H1 (cell line): ENCODE data around the gene NONO. TPM values are rescaled to one million over a fixed set of nuclear protein-coding genes. Genes with fewer than 3 reads are reported as not detected.
"Not testable (repeated sequence)": the region's sequence is repeated elsewhere in the genome, so short reads cannot be mapped to it uniquely, and the experiment has no call there.

Experiments used
- CTCF ChIA-PET: fragments of 300-600 bp; sonication (Branson Sonifier 250); formaldehyde crosslinking; loops from one replicate; lab custom pipeline; 2021; ENCODE audit not compliant: partially characterized antibody; lab: Charles Lee
- POLR2A ChIA-PET: fragments of 300-600 bp; sonication (Branson Sonifier 250); formaldehyde crosslinking; loops from one replicate; lab custom pipeline; 2021; ENCODE audit warnings: inconsistent platforms; ENCODE audit not compliant: partially characterized antibody; lab: Charles Lee
- DNase-seq, 2 experiments: peaks; one replicate each; pipeline versions ENCODE4 v3.0.0 to v3.0.0-alpha.2; 2010 to 2022; ENCODE audit warnings: low spot score in 2 of 2, low read depth in 1 of 2, mixed read lengths in 1 of 2
- FAIRE-seq: peaks from 2 replicates; lab custom pipeline; 2011; peaks lifted over from hg19 to GRCh38; lab: Jason Lieb, UNC
- H2AFZ ChIP-seq: 2 replicates; pipeline ENCODE4 v1.8.1; 2012; ENCODE audit warnings: low read length, inconsistent platforms
- H2AK5ac ChIP-seq: 2 replicates; pipeline ENCODE4 v1.6.1; 2013; ENCODE audit warnings: low read depth, low read length
- H2BK120ac ChIP-seq: replicated peaks from 2 replicates; pipeline ENCODE3; 2013; ENCODE audit warnings: low read depth, low read length, inconsistent platforms
- H2BK12ac ChIP-seq: 2 replicates; pipeline ENCODE4 v1.6.1; 2013; ENCODE audit warnings: low read depth, low read length
- H2BK15ac ChIP-seq: 2 replicates; pipeline ENCODE4 v1.6.1; 2013; ENCODE audit warnings: low read length
- H2BK20ac ChIP-seq: 2 replicates; pipeline ENCODE4 v1.6.1; 2013; ENCODE audit warnings: low read length
- H2BK5ac ChIP-seq: 2 replicates; pipeline ENCODE4 v1.6.1; 2013; ENCODE audit warnings: low read depth, low read length
- H3K14ac ChIP-seq: 2 replicates; pipeline ENCODE4 v1.6.1; 2013; ENCODE audit warnings: inconsistent platforms; ENCODE audit not compliant: insufficient read length
- H3K18ac ChIP-seq: 2 replicates; pipeline ENCODE4 v1.6.1; 2013; ENCODE audit warnings: low read length; ENCODE audit errors: extremely low read depth
- H3K23ac ChIP-seq: 2 replicates; pipeline ENCODE4 v1.6.1; 2013; ENCODE audit warnings: inconsistent platforms; ENCODE audit not compliant: insufficient read length
- H3K23me2 ChIP-seq: 2 replicates; pipeline ENCODE4 v1.6.1; 2013; ENCODE audit warnings: low read depth, low read length
- H3K27ac ChIP-seq: 2 replicates; pipeline ENCODE4 v1.6.1; 2011; ENCODE audit warnings: low read depth, low read length, inconsistent platforms
- H3K27me3 ChIP-seq, 4 experiments: replicated peaks in 1 of 4; 1 replicate in 1 of 4; 2 replicates in 3 of 4; pipeline versions ENCODE4 v1.6.1 to v1.8.1; 2011 to 2013; ENCODE audit warnings: low read length in 3 of 4, mild to moderate bottlenecking in 3 of 4, inconsistent platforms in 2 of 4, mixed read lengths in 2 of 4, moderate library complexity in 1 of 4; ENCODE audit not compliant: control insufficient read depth in 3 of 4, insufficient read depth in 3 of 4; ENCODE audit errors: extremely low read depth in 1 of 4
- H3K36me3 ChIP-seq, 4 experiments: 2 replicates each; pipeline versions ENCODE4 v1.6.1 to v1.8.1; 2011 to 2013; ENCODE audit warnings: mild to moderate bottlenecking in 4 of 4, low read length in 3 of 4, moderate library complexity in 2 of 4, control low read depth in 1 of 4, inconsistent platforms in 1 of 4; ENCODE audit not compliant: insufficient read depth in 4 of 4, control insufficient read depth in 2 of 4
- H3K4ac ChIP-seq: replicated peaks from 2 replicates; pipeline ENCODE3; 2013; ENCODE audit warnings: low read length, low read depth, mixed read lengths, inconsistent platforms; ENCODE audit not compliant: insufficient read length
- H3K4me1 ChIP-seq, 4 experiments: replicated peaks in 1 of 4; 1 replicate in 1 of 4; 2 replicates in 3 of 4; pipeline versions ENCODE4 v1.6.1 to v1.8.1; 2011 to 2013; ENCODE audit warnings: low read length in 3 of 4, inconsistent platforms in 2 of 4, mixed read lengths in 1 of 4; ENCODE audit not compliant: insufficient read depth in 4 of 4, control insufficient read depth in 3 of 4
- H3K4me2 ChIP-seq, 2 experiments: 2 replicates each; pipeline versions ENCODE4 v1.6.1 to v1.8.1; 2011 to 2013; ENCODE audit warnings: low read depth in 2 of 2, low read length in 2 of 2, control low read depth in 1 of 2, inconsistent platforms in 1 of 2, mild to moderate bottlenecking in 1 of 2; ENCODE audit not compliant: insufficient read depth in 1 of 2
- H3K4me3 ChIP-seq, 4 experiments: fragments of 200-600, 300-600 bp in 1 of 4; sonication (generic), shearing (Covaris generic), sonication (Bioruptor Twin) in 1 of 4; 2 replicates each; pipeline versions ENCODE4 v1.5.1 to v1.8.1; 2011 to 2016; ENCODE audit warnings: low read length in 4 of 4, low read depth in 3 of 4, control low read depth in 2 of 4, inconsistent platforms in 2 of 4, mild to moderate bottlenecking in 2 of 4, mixed read lengths in 1 of 4, moderate library complexity in 1 of 4; ENCODE audit not compliant: insufficient read depth in 2 of 4; ENCODE audit errors: extremely low read depth in 1 of 4
- H3K56ac ChIP-seq: replicated peaks from 2 replicates; pipeline ENCODE3; 2013; ENCODE audit warnings: low read depth, mild to moderate bottlenecking, mixed read lengths, low read length, inconsistent platforms; ENCODE audit not compliant: insufficient read length
- H3K79me1 ChIP-seq: 2 replicates; pipeline ENCODE4 v1.6.1; 2013; ENCODE audit warnings: low read depth, low read length, control low read depth
- H3K79me2 ChIP-seq, 2 experiments: 2 replicates each; pipeline versions ENCODE4 v1.6.1 to v1.8.1; 2012 to 2013; ENCODE audit warnings: low read length in 2 of 2, mild to moderate bottlenecking in 2 of 2, inconsistent platforms in 1 of 2; ENCODE audit not compliant: insufficient read depth in 2 of 2, control insufficient read depth in 1 of 2
- H3K9ac ChIP-seq, 4 experiments: replicated peaks in 1 of 4; 1 replicate in 1 of 4; 2 replicates in 3 of 4; pipeline versions ENCODE4 v1.6.1 to v1.8.1; 2011 to 2013; ENCODE audit warnings: low read depth in 3 of 4, low read length in 3 of 4, control low read depth in 2 of 4, mild to moderate bottlenecking in 2 of 4, moderate library complexity in 2 of 4, inconsistent platforms in 1 of 4; ENCODE audit errors: extremely low read depth in 1 of 4
- H3K9me3 ChIP-seq, 2 experiments: 2 replicates each; pipeline versions ENCODE4 v1.6.1 to v1.8.1; 2012 to 2013; ENCODE audit warnings: mild to moderate bottlenecking in 2 of 2, moderate library complexity in 2 of 2, control low read depth in 1 of 2, inconsistent platforms in 1 of 2, low read depth in 1 of 2, low read length in 1 of 2, mixed read lengths in 1 of 2; ENCODE audit not compliant: insufficient read depth in 2 of 2
- H4K20me1 ChIP-seq, 2 experiments: replicated peaks in 1 of 2; 2 replicates each; pipeline versions ENCODE3 to v1.8.1; 2011 to 2013; ENCODE audit warnings: inconsistent platforms in 2 of 2, low read length in 2 of 2, mild to moderate bottlenecking in 1 of 2; ENCODE audit not compliant: insufficient read depth in 2 of 2, control insufficient read depth in 1 of 2
- H4K5ac ChIP-seq: 2 replicates; pipeline ENCODE4 v1.6.1; 2013; ENCODE audit warnings: low read length, low read depth, mixed read lengths, inconsistent platforms; ENCODE audit not compliant: insufficient read length
- H4K8ac ChIP-seq: 2 replicates; pipeline ENCODE4 v1.8.0; 2013; ENCODE audit warnings: mild to moderate bottlenecking, moderate library complexity, low read length, inconsistent platforms; ENCODE audit not compliant: insufficient read depth; ENCODE audit errors: extremely low read depth
- H4K91ac ChIP-seq: replicated peaks from 2 replicates; pipeline ENCODE3; 2013; ENCODE audit warnings: low read length, mixed read lengths, inconsistent platforms; ENCODE audit not compliant: insufficient read length
- BACH1 ChIP-seq: IDR thresholded peaks from 2 replicates; pipeline ENCODE4 v1.6.1; 2012; ENCODE audit warnings: low read length, improper control_type of control experiment
- CBX5 ChIP-seq: fragments of 300-800, 300-1000 bp; sonication (generic); IDR thresholded peaks from 2 replicates; pipeline ENCODE4 v1.7.1; 2016; ENCODE audit warnings: antibody characterized with exemption, low read length, low read depth
- CEBPB ChIP-seq: IDR thresholded peaks from 2 replicates; pipeline ENCODE4 v1.6.1; 2012; ENCODE audit warnings: low read depth, low read length
- CHD2 ChIP-seq: IDR thresholded peaks from 2 replicates; pipeline ENCODE4 v1.6.1; 2012; ENCODE audit warnings: low read length, improper control_type of control experiment
- EP300 ChIP-seq, 2 experiments: IDR thresholded peaks; 1 replicate in 1 of 2; 2 replicates in 1 of 2; pipeline ENCODE4 v1.6.1; 2011 to 2012; ENCODE audit warnings: low read depth in 2 of 2, low read length in 2 of 2, mild to moderate bottlenecking in 2 of 2, borderline replicate concordance in 1 of 2, inconsistent platforms in 1 of 2, moderate library complexity in 1 of 2
- POLR2A ChIP-seq, 2 experiments: IDR thresholded peaks; 1 replicate in 1 of 2; 2 replicates in 1 of 2; pipeline ENCODE4 v1.6.1; 2011; ENCODE audit warnings: low read depth in 2 of 2, low read length in 2 of 2, mild to moderate bottlenecking in 2 of 2; ENCODE audit errors: control extremely low read depth in 1 of 2
- TCF12 ChIP-seq: IDR thresholded peaks from 2 replicates; pipeline ENCODE4 v1.6.1; 2011; ENCODE audit warnings: low read depth, mild to moderate bottlenecking, low read length
- YY1 ChIP-seq: IDR thresholded peaks from 2 replicates; pipeline ENCODE4 v1.6.1; 2011; ENCODE audit warnings: low read depth, mild to moderate bottlenecking, low read length
- WGBS, 2 experiments: shearing (Covaris generic) in 1 of 2; methylation state at CpG; one replicate each; pipeline versions ENCODE4 v1.1.6 to v1.1.7; 2013 to 2015; ENCODE audit warnings: low lambda C conversion rate in 2 of 2, mixed read lengths in 2 of 2, inconsistent platforms in 1 of 2, low coverage in 1 of 2, missing lambda C conversion rate in 1 of 2; ENCODE audit not compliant: insufficient replicate concordance in 2 of 2, insufficient coverage in 1 of 2, insufficient read length in 1 of 2; ENCODE audit errors: extremely low coverage in 1 of 2, missing lambda C conversion rate in 1 of 2; 5-methylcytosine and 5-hydroxymethylcytosine counted together
- polyA plus RNA-seq, 7 experiments: library from polyadenylated mRNA; depleted of rRNA in 3 of 7; stranded (reverse) in 5 of 7; unstranded in 2 of 7; fragments of >200 nt in 5 of 7; fragments of 200-250 nt in 2 of 7; gene quantifications; 1 replicate in 5 of 7; 2 replicates in 1 of 7; 4 replicates in 1 of 7; pipeline versions ENCODE4 v1.2.1 to v1.2.3, GENCODE V29; 2011 to 2013; ENCODE audit warnings: missing spikeins in 2 of 7, mixed read lengths in 2 of 7
- total RNA-seq: library from RNA; stranded (reverse); fragmentation: NEBNext Ultra II Directional; extraction: Animal tissue kit (Norgen Biotek cat#: 25700); gene quantifications from 2 replicates; pipeline ENCODE4 v1.2.1, GENCODE V29; 2021

The NONO gene
- total and polyA plus RNA-seq, 2 of the 8 experiments (the other 6 are each of a cell fraction or from before 2014, with no cell fraction given) = 641 to 728 TPM

DNA sequence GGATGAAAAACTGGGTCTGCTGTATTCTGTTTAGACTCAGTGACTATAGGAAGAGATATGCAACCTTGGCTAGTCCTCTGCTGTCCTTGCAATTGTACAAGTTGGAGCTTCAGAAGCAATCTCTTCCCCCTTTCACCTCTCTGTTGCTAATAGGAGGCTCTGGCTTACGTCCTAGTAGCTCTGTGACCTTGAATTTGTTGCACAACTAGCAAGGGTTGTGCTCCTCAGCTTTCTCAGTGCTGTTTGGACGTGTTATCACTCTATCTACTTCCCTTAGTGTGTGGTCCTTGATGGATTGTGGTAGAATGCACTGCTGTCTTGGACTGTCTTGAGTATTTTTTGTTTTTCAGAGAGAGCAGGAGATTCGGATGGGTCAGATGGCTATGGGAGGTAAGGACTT lies 14.7 kb downstream of the NONO start (continued):
- TF ChIP-seq TCF12 (no peak), EP300 (IDR thresholded peaks at IDR 0.05; ENCODE audit: borderline replicate concordance in 1 of 2, low read depth in 2 of 2, low read length in 2 of 2) (no peak), CBX5 (no peak), YY1 (no peak), CEBPB (no peak), CHD2 (no peak), BACH1 (no peak), POLR2A (IDR thresholded peaks at IDR 0.05; ENCODE audit: control extremely low read depth in 1 of 2, low read depth in 2 of 2, low read length in 2 of 2) (no peak)

DNA sequence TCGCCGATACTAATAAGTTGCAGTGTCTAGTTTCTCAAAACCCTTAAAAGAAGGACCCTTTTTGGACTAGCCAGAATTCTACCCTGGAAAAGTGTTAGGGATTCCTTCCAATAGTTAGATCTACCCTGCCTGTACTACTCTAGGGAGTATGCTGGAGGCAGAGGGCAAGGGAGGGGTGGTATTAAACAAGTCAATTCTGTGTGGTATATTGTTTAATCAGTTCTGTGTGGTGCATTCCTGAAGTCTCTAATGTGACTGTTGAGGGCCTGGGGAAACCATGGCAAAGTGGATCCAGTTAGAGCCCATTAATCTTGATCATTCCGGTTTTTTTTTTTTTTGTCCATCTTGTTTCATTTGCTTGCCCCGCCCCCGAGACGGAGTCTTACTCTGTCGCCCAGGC lies 16.6 kb downstream of the NONO start:
- H4K20me1 ChIP-seq, H3K9me3 ChIP-seq, H3K23ac ChIP-seq, H3K4me2 ChIP-seq, FAIRE-seq, H2BK12ac ChIP-seq, H2AK5ac ChIP-seq, H2BK5ac ChIP-seq, H2BK20ac ChIP-seq, H2AFZ ChIP-seq, H3K23me2 ChIP-seq, H4K91ac ChIP-seq, H3K14ac ChIP-seq, H3K79me1 ChIP-seq, H3K4me3 ChIP-seq, H2BK120ac ChIP-seq, H3K56ac ChIP-seq, H3K18ac ChIP-seq, DNase-seq, H3K9ac ChIP-seq, CTCF ChIA-PET, H4K5ac ChIP-seq, H3K4ac ChIP-seq, H3K4me1 ChIP-seq, H3K27ac ChIP-seq, H2BK15ac ChIP-seq, H4K8ac ChIP-seq, H3K27me3 ChIP-seq, H3K79me2 ChIP-seq: not testable (repeated sequence)
- POLR2A ChIA-PET = interaction anchor here (0.6 to 18.0 kb wide), 3 partner anchors 11 to 57 kb away, joined by 3 to 215 read pairs (median 3); partner anchors contain the start of gene NONO
- whole genome bisulfite sequencing, 2 experiments = 94% methylated on average over 5 of the region's 7 CpGs; no CpG with 5 or more reads in 1 of the 2 experiments
- H3K36me3 ChIP-seq = peaks cover 21 to 65% (median 46%) of the 10 kb centered on the region in 4 experiments
